Occipital lobe (tissue), 2 donors: ENCODE data around the gene KCNJ3. TPM values are rescaled to one million over a fixed set of nuclear protein-coding genes. Genes with fewer than 3 reads are reported as not detected.

Experiments used
- DNase-seq: peaks from one replicate; lab custom pipeline; 2025; lab: John Stamatoyannopoulos, UW
- total RNA-seq: library from RNA; depleted of rRNA; stranded (reverse); fragments of >200 nt; gene quantifications from one replicate; pipeline ENCODE4 v1.2.3, GENCODE V29; 2014

Gene KCNJ3, protein sequence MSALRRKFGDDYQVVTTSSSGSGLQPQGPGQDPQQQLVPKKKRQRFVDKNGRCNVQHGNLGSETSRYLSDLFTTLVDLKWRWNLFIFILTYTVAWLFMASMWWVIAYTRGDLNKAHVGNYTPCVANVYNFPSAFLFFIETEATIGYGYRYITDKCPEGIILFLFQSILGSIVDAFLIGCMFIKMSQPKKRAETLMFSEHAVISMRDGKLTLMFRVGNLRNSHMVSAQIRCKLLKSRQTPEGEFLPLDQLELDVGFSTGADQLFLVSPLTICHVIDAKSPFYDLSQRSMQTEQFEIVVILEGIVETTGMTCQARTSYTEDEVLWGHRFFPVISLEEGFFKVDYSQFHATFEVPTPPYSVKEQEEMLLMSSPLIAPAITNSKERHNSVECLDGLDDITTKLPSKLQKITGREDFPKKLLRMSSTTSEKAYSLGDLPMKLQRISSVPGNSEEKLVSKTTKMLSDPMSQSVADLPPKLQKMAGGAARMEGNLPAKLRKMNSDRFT
- total RNA-seq = 22.8 TPM

DNA sequence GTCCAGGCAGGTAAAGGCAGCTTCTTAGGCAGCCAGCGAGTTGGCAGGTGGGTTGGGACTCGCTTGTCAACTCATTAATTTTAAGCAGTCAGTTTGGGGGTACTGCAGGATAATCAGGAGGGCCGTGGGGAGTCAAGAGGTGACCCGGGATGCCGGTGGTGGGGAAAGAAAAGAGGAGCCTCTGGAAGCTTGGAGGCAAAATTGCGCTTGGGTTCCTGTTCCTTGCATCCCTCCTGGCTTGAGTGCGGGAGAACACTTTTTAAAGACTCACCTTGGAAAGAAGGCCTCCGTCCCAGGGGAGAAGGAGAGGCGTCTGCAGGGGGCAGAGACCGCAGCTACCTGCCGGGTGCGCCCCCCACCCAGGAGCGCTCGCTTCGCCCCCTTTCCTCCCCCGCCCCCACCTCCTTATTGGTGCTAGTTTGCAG is at the start of gene KCNJ3:
TSS of gene KCNJ3 (plus strand) at position 400 of the 425 bp plus-strand sequence. CDS start 81 bp downstream, outside the sequence.
- DNase-seq = no peak

DNA sequence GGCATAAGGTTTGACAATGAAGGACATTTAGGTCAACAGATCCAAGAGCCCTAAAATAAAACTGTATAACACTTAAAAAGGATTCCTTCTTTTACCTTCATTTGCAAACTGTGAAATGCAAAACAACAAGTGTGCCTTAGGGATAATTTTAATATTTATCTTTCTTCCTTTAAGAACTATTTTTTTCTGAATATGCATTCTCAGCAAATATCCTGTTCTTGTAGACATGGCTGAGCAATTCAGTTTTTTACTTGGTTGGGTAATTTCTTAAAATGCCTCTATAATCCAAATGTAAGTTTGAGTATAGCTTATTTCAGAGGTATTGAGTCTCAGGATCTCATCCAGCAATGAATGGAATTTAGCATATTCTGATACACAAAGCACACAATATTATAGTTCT is 43.0 kb upstream of the KCNJ3 start:
- DNase-seq = no peak

DNA sequence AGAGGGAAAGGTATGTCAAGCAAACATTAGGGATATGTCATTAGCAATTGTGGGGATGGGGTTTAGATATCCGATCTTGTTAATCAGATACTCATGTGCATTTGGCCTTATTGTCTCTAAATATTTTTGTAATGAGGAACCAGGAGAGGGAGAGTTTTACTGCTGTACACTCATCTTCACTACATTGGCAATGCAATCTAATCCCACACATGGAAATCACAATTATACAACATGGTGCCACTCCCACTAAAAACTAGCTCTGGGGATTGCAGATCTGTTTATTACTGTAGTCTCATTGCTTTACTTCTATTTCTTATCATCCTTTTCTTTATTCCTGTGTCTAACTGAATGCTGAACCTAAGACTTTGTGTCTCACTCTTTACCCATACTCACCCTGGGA is 39.6 kb upstream of the KCNJ3 start:
- DNase-seq = no peak

DNA sequence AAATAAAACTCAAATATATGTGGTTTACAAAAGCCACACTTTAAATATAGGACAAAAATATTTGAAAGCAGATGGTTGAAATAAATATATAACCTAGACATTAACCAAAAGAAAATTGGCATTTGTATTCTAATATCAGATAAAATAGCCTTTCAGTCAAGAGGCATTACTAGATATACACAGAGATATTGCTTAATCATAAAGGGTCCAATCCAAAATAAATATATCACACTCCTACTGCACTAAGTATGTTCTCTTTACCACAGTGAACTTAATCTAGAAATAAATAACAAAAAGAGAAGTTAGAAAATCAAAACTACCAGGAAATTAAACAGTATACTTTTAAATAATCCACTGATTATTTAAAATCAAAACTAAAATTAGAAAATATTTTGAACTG is 34.2 kb upstream of the KCNJ3 start:
- DNase-seq = no peak

DNA sequence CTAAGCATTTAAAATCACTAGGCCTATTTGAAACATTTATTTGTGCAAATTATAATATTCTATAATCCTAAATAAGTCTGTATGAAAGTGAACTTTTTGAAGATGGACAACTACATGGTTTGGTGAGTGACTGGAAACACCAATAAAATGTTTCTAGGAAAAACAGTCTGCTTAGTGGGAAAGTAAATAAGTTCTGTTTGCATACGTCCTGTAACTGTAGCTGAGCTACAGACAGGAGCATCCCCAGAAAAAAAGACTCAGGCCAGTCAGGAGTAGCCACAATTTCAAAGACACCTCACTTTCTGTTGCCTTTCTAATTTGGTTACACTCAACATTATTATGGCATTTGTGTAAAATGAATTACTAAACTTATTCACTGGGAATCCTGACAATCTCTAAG is 28.4 kb upstream of the KCNJ3 start:
- no peak for DNase-seq

DNA sequence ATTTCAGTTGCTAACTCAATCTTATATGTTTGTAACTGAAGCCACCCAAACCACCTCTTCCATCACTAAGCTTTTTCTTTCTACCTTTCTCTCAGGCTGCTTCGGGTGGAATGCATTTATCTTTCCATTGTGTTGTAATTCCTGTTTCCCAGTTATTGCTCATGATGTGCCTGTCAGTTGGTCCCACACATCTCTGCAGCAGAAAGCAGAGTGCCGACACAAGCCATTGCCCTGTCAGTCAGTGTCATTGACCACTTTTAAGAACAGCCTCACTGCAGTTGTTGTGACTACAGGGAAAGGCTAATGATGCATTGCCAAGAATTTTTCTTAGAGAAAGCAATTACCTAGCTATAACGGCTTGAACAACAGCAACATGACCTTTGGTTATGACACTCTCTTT is 24.8 kb upstream of the KCNJ3 start:
- no peak for DNase-seq

DNA sequence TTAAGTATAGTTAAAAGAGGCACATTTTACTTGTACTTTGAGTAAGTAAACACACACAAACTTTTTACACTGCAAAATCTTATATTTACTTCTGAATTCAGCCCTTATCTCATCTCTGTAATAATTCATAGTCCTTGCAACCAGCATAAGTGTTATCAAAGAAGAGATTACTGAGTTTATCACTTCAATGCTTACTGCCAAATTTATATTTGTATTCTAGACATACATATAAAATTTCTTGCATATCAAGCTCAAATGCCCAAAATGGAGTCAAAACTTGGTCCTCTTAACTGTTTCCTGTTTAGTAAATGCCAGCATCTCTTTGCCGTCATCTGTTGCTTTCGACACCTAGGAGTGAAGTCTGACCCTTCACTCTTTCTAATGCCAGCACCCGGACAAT is 21.1 kb upstream of the KCNJ3 start:
- no peak for DNase-seq

DNA sequence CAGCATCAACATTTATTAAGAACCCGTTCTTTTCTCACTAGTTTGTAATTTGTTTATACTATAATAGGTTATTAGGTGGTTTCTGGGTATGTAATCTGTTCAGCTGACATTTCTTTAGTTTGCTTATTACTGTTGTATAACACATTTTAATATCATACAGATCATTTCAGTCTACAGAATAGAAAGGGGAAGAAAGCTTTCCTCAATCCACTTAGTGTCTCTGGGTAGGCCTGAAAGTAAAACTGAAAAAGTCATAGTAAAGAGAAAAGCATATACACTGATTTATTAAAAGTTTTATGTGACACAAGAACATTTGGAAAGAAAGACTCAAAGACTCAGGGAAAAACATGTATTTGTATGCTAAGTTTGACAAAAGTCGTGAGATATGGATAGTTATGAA is 16.8 kb upstream of the KCNJ3 start:
- no peak for DNase-seq

DNA sequence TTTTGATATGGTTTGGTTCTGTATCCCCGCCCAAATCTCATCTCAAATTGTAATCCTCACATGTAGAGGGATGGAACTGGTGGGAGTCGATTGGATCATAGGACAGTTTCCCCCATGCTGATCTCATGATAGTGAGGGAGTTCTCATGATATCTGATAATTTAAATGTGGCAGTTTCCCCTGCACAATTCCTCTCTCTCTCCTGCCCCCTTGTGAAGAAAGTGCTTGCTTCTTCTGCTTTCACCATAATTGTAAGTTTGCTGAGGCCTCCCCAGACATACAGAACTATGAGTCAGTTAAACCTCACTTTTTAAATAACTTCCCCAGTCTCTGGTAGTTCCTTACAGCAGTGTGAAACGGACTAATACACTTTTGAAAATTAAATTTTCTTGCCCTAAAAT is 12.3 kb upstream of the KCNJ3 start:
- no peak for DNase-seq

DNA sequence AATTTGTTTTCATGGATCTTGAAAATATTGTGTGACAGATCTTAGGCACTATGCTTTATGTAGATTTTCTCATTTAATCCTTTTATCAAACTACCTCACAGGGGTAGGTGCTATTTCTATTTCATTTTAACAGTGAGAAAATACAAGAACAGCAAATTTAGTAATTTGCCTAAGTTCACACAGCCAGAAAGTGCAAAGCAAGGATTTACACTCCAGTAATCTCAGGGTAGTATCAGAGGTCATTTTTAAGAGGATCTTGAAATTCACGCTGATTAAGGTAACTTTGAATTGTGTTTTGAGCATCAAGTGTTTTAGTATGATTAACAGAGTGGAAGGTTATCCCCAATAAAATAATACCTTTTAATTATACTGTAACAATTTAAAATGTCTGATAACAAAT is 10.1 kb upstream of the KCNJ3 start:
- DNase-seq = no peak

DNA sequence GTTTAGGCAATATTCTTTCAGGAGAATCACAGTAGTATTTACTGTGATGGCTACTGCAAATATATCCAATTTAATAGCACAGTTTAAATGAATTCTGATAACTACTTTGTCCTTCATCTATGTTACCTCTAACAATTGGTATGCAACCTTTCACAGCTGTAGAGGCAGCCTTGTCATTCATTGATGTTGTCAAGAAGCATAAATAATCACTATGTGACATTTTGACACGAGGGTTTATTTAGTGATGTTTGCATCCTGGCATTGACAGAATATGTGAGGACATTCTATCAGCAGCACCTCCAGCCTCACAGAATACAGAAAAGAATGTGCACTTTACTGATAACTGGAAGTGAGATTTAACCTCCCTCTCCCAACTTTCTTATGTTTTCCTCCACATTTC is 9.3 kb upstream of the KCNJ3 start:
- no peak for DNase-seq

DNA sequence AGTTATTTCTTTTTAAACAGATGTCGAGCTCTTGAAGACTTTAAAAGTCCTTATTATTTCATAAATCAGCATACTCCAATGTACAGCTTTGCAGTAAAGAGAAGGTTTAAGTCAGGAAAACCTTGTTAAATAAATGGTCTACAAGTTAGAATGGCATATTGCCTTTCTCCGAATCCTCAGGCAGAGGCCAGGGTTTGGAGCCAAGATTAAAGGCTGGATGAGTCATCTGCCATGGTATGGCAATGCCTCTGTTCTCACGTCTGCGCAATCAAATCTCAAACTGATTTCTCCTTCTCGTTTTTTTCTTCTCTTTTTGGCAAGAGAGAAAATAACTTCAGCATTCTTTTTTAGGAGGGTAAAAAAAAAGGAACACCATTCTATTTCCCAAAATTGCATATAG is 5.6 kb upstream of the KCNJ3 start:
- peak; percentile 5 for DNase-seq

DNA sequence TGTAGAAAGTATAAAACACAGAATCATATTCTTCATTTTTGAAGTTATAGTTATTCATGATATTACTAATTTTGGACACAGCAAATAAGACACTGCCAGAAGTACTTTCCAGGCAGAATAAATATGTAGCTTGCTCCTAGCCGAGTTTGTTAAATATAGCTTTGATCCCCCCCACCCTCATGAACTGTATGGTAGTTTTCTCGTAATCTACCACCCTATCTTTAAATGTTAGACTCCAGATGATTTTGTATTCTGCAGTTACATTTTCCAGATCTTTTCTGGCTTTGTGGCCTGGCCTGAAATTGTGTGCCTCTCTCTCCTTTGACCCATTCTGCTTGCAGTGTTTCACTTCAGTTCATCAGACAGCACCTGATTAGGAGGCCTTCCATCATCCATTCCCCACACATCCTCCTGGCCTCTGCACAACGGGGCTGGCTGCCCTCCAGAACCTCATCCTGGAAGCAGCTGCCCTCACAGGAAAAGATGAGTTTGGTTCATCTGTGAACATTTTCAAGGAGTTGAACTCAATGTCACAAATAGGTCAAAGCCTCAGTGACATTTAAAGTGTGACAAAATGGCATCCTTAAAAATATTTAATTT is 4.7 kb upstream of the KCNJ3 start:
- no peak for DNase-seq

DNA sequence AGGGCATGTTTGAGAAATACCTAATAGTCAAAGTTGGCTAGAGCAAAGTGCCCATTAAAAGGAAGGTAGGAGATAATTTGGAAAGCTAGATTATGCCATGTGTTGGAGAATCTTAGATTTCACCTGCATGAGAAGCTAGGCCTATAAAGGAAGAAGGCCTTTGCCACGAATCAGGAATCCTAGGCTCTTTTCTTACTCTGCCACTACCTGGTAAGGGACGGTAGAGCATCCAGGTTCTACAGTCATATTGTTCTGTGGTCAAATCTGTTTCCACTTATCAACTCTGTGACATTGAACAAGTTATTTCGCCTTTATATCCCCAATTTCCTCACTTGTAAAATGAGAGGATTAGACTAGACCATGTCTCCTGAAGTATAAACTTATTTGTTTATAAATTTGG is 3.6 kb upstream of the KCNJ3 start:
- no peak for DNase-seq

DNA sequence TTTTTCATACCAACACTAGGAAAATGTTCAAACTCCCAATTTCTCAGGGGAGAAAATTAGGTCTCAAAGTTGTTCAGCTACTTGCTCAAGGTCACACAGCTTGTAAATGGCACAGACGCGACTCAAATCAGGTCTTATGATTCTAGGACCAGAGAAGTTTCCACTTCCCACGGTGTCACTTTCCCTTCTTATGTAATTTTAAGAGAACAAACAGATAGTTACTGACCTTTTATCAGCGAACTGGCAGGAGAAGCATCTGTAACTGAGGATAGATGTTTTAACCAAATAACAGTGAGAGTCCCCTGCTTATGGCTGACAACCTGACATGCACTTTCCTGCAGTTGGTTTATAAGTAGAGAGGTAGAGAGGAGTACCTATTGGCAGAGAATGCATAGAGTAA is 2.1 kb upstream of the KCNJ3 start:
- DNase-seq = no peak

DNA sequence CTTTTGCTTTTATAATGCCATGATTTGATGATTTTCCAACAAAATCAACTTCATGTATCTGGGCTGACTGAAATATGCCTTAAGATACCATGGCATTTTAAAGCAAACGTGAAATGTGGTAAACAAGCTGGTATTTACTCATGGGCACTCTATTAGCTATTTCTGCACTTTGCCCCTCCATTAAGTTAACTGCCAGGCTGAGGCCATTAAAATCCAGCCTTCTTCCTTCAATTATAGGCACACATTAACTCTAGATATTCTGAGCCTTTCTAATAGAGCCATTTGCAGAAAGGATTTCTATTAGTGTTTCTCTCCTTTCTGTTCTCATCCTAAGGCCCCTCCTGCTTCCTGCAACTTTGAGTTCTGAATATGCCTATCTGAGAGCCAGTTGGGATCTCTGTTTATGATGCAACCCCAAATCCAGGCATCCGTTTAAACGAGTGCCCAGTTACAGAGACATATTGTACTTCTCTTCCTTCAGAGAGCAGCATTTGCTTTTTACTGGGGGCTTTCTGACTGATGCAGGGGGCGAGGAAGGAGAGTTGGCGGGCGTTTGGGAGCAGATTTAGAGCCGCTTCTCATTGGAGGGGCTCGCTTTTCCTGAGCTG is 1.6 kb upstream of the KCNJ3 start:
- no peak for DNase-seq

DNA sequence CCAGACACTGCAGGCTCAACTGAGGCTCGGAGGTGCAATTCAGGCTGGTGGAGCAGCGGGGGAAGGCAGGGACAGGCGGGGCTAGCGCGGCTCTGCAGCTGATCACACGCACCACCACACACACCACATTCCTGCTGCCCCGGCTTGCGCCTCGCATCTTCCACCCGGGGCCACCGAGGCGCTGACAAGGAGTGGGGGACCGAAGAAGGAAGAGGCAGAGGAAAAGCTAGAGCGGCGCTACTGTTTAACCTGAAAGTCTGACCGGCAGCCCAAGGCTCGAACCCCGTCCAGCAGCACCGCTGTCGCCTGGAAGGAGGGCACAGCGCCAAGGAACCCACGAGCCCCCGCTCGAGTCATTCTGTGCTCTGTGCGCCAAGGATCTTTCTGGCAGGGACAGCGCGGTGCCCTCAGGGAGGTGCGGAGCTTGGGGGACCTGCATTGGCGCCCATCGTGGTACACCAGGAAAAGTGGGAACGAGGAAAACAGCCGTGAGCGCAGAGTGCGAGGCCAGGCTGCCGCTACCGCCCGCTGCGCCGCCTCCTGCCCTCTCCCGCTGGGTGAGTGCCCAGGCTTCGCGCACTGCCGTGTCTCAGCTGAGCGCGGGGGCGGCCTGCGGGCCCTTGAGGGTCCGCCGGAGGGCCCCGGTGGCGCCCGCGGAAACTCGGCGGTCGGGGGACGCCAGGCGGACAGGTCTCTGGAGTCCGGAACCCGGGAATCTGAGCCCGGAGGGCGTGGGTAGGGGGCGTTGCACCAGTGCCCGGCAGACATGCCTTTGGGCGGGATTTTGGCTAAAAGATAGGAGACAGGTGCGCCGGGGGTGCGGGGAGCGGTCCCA is 860 bp upstream of the KCNJ3 start:
- peak; percentile 58 for DNase-seq

DNA sequence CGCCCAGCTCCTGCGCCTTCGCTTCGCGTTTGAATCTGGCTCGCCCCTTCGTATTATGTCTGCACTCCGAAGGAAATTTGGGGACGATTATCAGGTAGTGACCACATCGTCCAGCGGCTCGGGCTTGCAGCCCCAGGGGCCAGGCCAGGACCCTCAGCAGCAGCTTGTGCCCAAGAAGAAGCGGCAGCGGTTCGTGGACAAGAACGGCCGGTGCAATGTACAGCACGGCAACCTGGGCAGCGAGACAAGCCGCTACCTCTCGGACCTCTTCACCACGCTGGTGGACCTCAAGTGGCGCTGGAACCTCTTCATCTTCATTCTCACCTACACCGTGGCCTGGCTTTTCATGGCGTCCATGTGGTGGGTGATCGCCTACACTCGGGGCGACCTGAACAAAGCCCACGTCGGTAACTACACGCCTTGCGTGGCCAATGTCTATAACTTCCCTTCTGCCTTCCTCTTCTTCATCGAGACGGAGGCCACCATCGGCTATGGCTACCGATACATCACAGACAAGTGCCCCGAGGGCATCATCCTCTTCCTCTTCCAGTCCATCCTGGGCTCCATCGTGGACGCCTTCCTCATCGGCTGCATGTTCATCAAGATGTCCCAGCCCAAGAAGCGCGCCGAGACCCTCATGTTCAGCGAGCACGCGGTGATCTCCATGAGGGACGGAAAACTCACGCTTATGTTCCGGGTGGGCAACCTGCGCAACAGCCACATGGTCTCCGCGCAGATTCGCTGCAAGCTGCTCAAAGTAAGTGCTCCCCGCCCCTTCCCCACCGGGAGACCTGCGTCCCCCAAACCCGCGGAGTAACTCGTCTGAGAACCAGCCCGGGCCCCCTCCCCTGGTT is 453 bp downstream of the KCNJ3 start:
- DNase-seq = no peak

DNA sequence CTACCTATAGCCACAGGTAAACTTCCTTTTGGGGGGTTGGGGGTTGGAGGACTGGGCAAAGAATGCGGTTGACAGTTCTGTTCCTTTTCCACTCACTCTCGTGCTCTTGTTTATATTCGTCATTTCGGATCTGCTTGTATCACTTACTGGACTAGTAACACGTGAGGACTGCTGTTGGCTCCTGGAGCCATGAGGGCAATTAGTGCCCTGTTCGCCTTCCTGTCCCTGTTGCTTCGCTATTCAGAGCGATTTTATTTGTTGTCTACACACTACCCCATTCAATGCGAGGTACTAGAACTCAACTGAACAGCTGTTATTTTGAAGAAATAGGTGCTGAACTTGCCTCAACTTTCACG is 1.1 kb downstream of the KCNJ3 start:
- DNase-seq = no peak

DNA sequence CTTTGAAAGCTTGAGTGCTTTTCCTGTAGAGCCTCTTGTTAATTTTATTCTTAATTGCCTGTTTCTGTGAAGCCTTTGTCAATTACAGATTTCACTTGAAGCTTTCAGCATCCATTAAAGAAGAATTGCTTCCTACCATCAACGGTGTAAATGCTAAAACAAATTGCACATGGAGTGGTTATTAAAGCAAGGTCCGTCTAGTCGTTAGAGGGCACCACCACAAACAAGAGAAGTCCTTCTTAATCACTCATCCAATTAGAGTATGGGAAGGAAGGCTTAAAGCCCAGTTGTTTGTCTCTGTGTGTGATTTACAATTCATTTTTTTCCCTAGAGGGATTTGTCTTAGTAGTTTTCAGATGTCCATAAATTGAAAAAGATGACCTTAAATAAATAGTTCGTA is 1.6 kb downstream of the KCNJ3 start:
- DNase-seq = no peak

DNA sequence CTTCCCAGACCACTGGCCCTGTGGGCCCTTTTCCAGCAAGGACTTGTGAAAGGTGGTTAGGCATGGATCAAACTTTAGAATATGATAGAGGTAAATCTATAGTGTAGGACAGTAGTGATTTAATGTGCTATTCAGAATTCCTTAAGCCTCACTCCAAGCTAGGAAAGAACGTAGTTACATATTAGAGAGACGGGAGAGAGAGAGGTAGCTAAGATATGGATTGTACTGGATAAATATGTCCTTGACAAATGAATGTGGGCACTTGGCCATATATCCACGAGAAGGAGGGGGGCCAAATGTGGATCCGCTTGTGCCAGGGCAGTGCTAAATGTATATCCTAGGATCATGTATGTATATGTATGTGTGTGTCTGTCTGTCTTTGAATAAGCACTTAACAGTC is 6.5 kb downstream of the KCNJ3 start:
- DNase-seq = no peak
